ENCODE results near the gene BOK.

The BOK gene, protein sequence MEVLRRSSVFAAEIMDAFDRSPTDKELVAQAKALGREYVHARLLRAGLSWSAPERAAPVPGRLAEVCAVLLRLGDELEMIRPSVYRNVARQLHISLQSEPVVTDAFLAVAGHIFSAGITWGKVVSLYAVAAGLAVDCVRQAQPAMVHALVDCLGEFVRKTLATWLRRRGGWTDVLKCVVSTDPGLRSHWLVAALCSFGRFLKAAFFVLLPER

DNA sequence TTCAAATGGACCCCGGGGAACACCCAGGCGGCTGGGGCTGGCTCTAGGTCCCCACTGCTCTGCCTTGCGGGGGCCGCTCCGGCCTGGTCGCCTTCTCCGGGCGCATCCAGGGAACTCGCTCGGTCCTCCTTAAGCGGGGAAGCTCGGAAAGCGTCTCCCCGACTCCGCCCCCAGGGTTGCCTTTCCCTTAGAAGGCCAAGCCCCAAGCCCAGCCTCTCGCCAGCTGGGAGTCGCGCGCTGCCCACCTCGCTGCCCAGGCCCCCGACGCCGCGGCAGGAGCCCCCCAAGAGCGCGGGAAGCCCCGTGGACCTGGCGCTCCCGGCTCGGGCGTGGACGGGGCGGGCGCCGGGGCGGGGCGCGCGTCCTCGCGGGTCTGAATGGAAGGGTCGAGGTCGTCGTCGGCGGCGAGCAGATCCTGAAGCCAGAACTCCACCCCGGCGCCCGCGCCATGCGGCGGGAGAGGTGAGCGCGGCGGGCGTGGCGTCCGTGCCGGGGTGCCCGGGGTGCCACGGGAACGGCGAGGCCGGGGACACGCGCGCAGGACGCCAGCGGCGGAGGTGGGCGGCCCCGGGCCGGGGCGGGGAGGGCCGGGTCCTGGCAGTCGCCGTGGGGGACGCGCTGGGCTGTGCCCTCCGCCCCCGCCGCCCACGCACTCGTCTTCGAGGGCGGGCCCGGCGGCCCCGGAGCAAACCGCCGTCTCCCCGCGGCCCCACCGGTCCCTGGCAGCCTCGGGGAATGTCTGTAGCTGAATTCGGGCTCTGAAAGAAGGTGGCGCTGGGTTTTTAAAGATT, at the start of gene BOK:
BOK (plus strand) TSS at position 214 of the 791 bp plus-strand sequence. CDS start 739 bp downstream, outside the sequence.
- H3K9me3 ChIP-seq: peaks cover 0 to 3% (median 2%) of the 10 kb centered on the region in 3 donors
- intact Hi-C loops (cut with DNase I; ENCODE audit: low total_unique reads): no loop called here
- TF ChIP-seq, protein P1, sequence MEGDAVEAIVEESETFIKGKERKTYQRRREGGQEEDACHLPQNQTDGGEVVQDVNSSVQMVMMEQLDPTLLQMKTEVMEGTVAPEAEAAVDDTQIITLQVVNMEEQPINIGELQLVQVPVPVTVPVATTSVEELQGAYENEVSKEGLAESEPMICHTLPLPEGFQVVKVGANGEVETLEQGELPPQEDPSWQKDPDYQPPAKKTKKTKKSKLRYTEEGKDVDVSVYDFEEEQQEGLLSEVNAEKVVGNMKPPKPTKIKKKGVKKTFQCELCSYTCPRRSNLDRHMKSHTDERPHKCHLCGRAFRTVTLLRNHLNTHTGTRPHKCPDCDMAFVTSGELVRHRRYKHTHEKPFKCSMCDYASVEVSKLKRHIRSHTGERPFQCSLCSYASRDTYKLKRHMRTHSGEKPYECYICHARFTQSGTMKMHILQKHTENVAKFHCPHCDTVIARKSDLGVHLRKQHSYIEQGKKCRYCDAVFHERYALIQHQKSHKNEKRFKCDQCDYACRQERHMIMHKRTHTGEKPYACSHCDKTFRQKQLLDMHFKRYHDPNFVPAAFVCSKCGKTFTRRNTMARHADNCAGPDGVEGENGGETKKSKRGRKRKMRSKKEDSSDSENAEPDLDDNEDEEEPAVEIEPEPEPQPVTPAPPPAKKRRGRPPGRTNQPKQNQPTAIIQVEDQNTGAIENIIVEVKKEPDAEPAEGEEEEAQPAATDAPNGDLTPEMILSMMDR (IDR thresholded peaks at IDR 0.05): no peak
- DNase-seq: no peak
- H3K4me1 ChIP-seq: peaks cover 0 to 42% (median 34%) of the 10 kb centered on the region in 4 donors
- H3K36me3 ChIP-seq: peaks cover 0 to 7% (median 0%) of the 10 kb centered on the region in 3 donors
- H3K27me3 ChIP-seq: peaks cover 0 to 37% of the 10 kb centered on the region in 2 donors
- peak within 1 kb of the TSS; percentile 50 to 64 for H3K4me3 ChIP-seq
- H3K27ac ChIP-seq: no peak within 1 kb of the TSS

DNA sequence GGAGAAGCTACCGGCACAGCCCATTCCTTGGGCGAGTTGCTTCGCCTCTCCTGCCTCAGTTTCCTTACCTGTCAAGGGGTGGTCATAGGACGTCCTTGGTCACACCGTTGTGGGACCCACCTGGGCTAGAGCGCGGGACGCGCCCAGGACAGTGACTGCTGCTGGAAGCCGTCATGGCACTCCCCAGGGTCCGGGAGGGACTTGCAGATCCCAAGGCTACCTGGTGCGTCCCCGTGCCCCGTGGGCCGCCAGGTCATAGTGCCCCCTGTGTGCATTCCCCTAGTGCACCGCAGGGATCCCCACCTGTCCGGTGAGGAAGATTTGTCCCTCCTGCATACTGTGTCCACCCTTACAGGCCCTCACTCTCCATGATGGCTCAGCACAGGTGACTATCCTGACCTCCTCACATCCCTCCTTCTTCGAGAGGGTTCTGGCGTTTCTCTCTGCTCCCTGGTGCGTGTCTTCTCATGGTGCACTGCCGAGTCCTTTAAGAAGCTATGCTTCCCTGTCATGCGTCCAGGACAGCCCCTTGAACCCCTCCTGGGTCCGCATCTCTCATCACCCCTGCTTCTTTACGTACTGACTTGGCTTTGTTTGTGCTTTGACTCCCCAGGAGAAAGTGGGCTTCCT, 49.3 kb upstream of the BOK start:
- Histone ChIP-seq H3K27me3 (no peaks in the 10 kb centered on the region), H3K4me1 (peaks cover 0 to 44% (median 28%) of the 10 kb centered on the region in 4 donors), H3K36me3 (peaks cover 0 to 7% (median 0%) of the 10 kb centered on the region in 3 donors), H3K9me3 (no peaks in the 10 kb centered on the region), H3K27ac (peak overlapping the region; percentile 75 to 89), H3K4me3 (peak overlapping the region; percentile 86)
- intact Hi-C loops (cut with DNase I; ENCODE audit: low total_unique reads): loop anchor here (5.0 to 10.0 kb wide), 3 partner anchors 53 to 126 kb away; partner anchors contain the start of genes ATG4B and THAP4
- TF ChIP-seq, protein P1 (IDR thresholded peaks at IDR 0.05): no peak
- no peak for DNase-seq

DNA sequence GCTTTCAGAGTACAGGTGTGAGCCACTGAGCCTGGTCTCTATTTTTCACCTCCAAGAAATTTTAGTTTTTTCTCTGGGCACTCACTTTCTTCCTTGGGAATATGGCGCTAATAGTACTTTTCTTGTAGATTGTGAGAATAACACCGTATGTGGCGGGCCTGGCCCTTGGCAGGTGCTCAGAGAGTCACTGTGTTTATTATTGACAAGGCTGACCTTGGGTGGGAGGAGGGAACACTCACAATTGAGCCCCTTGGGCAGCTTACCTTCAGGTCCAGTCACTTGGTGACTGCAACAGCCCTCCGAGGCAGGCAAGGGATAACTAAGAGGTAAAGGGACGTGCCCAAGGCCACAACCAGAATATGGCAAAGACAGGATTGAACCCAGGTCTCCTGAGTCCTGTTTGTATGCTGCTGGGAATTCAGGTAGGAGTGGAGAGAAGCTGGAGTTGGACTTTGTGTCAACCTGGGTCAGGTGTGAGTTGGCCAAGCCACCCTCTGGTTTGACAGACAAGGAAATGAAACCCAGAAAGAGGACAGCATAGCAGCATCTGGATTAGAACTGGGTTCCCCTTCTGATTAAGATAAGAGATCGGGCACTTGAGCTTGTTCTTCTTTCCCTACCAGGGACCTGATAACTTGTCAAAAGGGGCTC, 47.3 kb upstream of the BOK start:
- no peak for DNase-seq
- Histone ChIP-seq H3K36me3 (peaks cover 0 to 7% (median 0%) of the 10 kb centered on the region in 3 donors), H3K9me3 (no peaks in the 10 kb centered on the region), H3K27ac (no peak overlapping the region), H3K4me1 (peaks cover 0 to 27% (median 22%) of the 10 kb centered on the region in 4 donors), H3K27me3 (no peaks in the 10 kb centered on the region), H3K4me3 (no peak overlapping the region)
- intact Hi-C loops (cut with DNase I; ENCODE audit: low total_unique reads): loop anchor here (10.0 kb wide), 1 partner anchor 136 kb away; no protein-coding TSS in a partner anchor
- TF ChIP-seq, protein P1 (IDR thresholded peaks at IDR 0.05): no peak

DNA sequence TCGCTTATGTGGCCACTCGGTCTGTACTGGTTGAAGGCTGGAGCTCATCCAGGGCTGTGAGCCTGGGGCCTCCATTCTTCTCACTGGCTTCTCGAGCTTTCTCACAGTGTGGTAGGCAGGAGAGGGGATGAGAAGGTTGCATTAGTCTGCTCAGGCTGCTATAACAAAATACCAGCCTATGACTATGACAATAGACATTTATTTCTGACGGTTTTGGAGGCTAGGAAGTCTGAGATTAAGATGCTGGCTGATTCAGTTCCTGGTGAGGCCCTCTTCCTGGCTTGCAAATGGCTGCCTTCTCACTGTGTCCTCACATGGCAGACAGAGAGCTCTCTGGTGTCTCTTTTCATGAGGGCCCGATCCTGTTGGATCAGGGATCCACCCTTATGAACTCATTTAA, 44.0 kb upstream of the BOK start:
- DNase-seq: no peak
- H3K4me1 ChIP-seq: peaks cover 0 to 3% (median 2%) of the 10 kb centered on the region in 4 donors
- peaks cover 0 to 3% of the 10 kb centered on the region in 2 donors for H3K27me3 ChIP-seq
- H3K9me3 ChIP-seq: no peaks in the 10 kb centered on the region
- intact Hi-C loops (cut with DNase I; ENCODE audit: low total_unique reads): loop anchor here (10.0 kb wide), 1 partner anchor 140 kb away; no protein-coding TSS in a partner anchor
- TF ChIP-seq, protein P1 (IDR thresholded peaks at IDR 0.05): no peak
- H3K27ac ChIP-seq: no peak overlapping the region
- H3K4me3 ChIP-seq: no peak overlapping the region
- peaks cover 0 to 7% (median 0%) of the 10 kb centered on the region in 3 donors for H3K36me3 ChIP-seq

All from tibial artery (tissue), 4 donors.